Tibial artery (tissue), 4 donors: Measurements from ENCODE around the gene SLC38A7.
"Not testable (repeated sequence)": the region's sequence is repeated elsewhere in the genome, so short reads cannot be mapped to it uniquely, and the experiment has no call there.

ENCODE experiments used
- DNase-seq, 2 donors: peaks; one replicate each; pipeline ENCODE4 v3.0.0-alpha.2; 2019
- H3K27ac ChIP-seq, 2 donors: fragments of 200-600 bp; sonication (generic) in 1 of 2; 1 replicate in 1 of 2; 2 replicates in 1 of 2; pipeline ENCODE4 v1.5.1; 2018 to 2019; ENCODE audit warnings: mild to moderate bottlenecking in 1 of 2
- H3K27me3 ChIP-seq, 2 donors: fragments of 200-600 bp; sonication (generic) in 1 of 2; one replicate each; pipeline versions ENCODE4 v1.5.1 to v1.6.0; 2016 to 2019
- H3K36me3 ChIP-seq, 3 donors: fragments of 200-600 bp; sonication (generic) in 2 of 3; one replicate each; pipeline ENCODE4 v1.5.1; 2016 to 2019; ENCODE audit warnings: mild to moderate bottlenecking in 2 of 3
- H3K4me1 ChIP-seq, 4 donors: fragments of 200-600 bp; sonication (generic) in 2 of 4; 1 replicate in 3 of 4; 2 replicates in 1 of 4; pipeline ENCODE4 v1.5.1; 2016 to 2019
- H3K4me3 ChIP-seq, 2 donors: fragments of 200-600 bp; sonication (generic) in 1 of 2; 1 replicate in 1 of 2; 2 replicates in 1 of 2; pipeline ENCODE4 v1.5.1; 2018 to 2019; ENCODE audit warnings: mild to moderate bottlenecking in 2 of 2
- H3K9me3 ChIP-seq, 3 donors: fragments of 200-600 bp; sonication (generic) in 1 of 3; one replicate each; pipeline ENCODE4 v1.5.1; 2016 to 2019
- CTCF ChIP-seq, 2 experiments: fragments of 200-600 bp in 1 of 2; fragments of 450-650 bp in 1 of 2; IDR thresholded peaks; one replicate each; pipeline ENCODE4 v1.5.1; 2017 to 2019; ENCODE audit warnings: antibody characterized with exemption in 2 of 2, mild to moderate bottlenecking in 1 of 2, moderate library complexity in 1 of 2
- intact Hi-C: fragments of 100-400 bp; cut with DNase I; formaldehyde crosslinking; loops from one replicate; pipeline ENCODE4 v1.15.0; 2023; ENCODE audit warnings: low total_unique reads

The SLC38A7 gene

DNA sequence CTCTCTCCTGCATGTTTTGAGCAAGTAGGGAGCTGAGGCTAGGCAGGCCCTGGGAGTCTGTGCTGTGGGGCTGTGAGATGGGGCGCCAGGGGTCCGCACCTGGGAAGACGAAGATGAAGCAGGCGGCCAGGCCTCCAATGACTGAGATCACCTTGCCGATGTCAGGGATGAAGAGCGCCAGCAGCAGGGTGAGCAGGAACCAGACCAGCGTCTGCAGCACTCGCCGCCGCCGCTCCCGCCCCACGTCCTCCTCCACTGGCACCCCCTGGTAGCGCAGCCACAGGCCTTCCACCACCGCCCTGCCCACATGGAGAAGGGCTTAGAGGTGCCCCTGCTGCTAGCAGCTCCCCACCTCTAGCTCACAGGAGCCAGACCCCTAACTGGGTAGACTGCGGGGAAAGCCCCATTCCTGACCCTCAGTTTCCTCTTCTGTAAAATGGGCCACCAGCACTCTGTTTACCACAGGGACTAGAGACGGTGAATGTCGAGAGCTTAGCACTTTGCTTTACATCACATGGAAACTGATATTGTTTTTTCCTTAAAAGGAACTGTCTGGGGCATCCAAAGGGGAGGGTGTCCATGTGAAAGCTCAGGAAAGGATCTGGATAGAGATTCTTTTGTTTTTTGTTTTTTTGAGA is 13.5 kb downstream of the SLC38A7 start:
- Histone ChIP-seq H3K9me3 (no peaks in the 10 kb centered on the region), H3K4me1 (no peaks in the 10 kb centered on the region), H3K27me3 (no peaks in the 10 kb centered on the region), H3K36me3 (peaks cover 9 to 77% (median 42%) of the 10 kb centered on the region in 3 donors), H3K4me3 (no peak overlapping the region), H3K27ac (no peak overlapping the region)
- no peak for TF ChIP-seq CTCF (IDR thresholded peaks at IDR 0.05)
- DNase-seq: no peak
- intact Hi-C loops: no loop called here

- Histone ChIP-seq H3K9me3 (no peaks in the 10 kb centered on the region), H3K36me3 (peaks cover 9 to 68% (median 36%) of the 10 kb centered on the region in 3 donors), H3K4me3 (no peak overlapping the region), H3K4me1 (no peaks in the 10 kb centered on the region), H3K27ac (no peak overlapping the region), H3K27me3 (no peaks in the 10 kb centered on the region)
- DNase-seq: no peak
- TF ChIP-seq CTCF (IDR thresholded peaks at IDR 0.05): no peak
- intact Hi-C loops: no loop called here
Measured at GRCh38 chr16:58670177-58670576, 14.4 kb downstream of the SLC38A7 start.

DNA sequence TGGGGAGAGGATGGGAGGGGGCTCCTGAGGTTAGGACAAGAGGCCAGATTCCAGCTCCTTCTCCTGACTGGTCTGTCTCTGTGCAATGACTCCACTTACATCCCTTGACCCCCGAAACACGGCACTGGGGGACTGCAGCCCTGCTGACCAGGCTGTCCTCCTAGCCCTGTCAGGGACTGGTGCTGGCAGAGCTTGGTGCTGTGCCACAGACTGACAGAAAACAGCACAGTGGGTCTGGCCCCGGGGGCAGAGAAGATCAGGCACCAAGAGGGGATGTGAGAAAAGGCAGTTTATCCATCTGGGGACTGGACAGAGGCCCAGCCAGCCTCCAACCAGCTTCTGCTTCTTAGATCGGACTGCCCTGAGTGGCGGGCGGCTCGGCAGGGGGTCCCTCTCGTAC is 19.4 kb downstream of the SLC38A7 start:
- Histone ChIP-seq H3K27ac (no peak overlapping the region), H3K4me3 (no peak overlapping the region), H3K36me3 (peaks cover 9 to 29% (median 27%) of the 10 kb centered on the region in 3 donors), H3K4me1 (no peaks in the 10 kb centered on the region), H3K27me3 (no peaks in the 10 kb centered on the region), H3K9me3 (no peaks in the 10 kb centered on the region)
- no peak for DNase-seq
- intact Hi-C loops: no loop called here
- no peak for TF ChIP-seq CTCF (IDR thresholded peaks at IDR 0.05)

GRCh38 chr16:58661199-58661830 is 23.3 kb downstream of the SLC38A7 start:
- H3K36me3 ChIP-seq: peaks cover 0 to under 1% (median under 1%) of the 10 kb centered on the region in 3 donors
- intact Hi-C loops: loop anchor here (5.0 kb wide), 1 partner anchor 149 kb away; no protein-coding TSS in a partner anchor
- H3K27ac ChIP-seq: no peak overlapping the region
- no peaks in the 10 kb centered on the region for H3K27me3 ChIP-seq
- H3K9me3 ChIP-seq: no peaks in the 10 kb centered on the region
- H3K4me1 ChIP-seq: no peaks in the 10 kb centered on the region
- H3K4me3 ChIP-seq: no peak overlapping the region
- peak in 1 of 2 donors; percentile 45 for DNase-seq
- peak; percentile 46 for TF ChIP-seq CTCF (IDR thresholded peaks at IDR 0.05)

- not testable (repeated sequence) for H3K27me3 ChIP-seq, H3K36me3 ChIP-seq, H3K4me3 ChIP-seq, H3K27ac ChIP-seq, DNase-seq, H3K9me3 ChIP-seq, H3K4me1 ChIP-seq
- intact Hi-C loops: loop anchor here (5.0 kb wide), 1 partner anchor 148 kb away; no protein-coding TSS in a partner anchor
Measured at GRCh38 chr16:58659911-58660310, 24.7 kb downstream of the SLC38A7 start.

- Histone ChIP-seq H3K9me3 (no peaks in the 10 kb centered on the region), H3K4me3 (no peak overlapping the region), H3K27ac (no peak overlapping the region), H3K27me3 (no peaks in the 10 kb centered on the region), H3K36me3 (no peaks in the 10 kb centered on the region), H3K4me1 (no peaks in the 10 kb centered on the region)
- intact Hi-C loops: no loop called here
- TF ChIP-seq CTCF (IDR thresholded peaks at IDR 0.05): no peak
- DNase-seq: no peak
Measured at GRCh38 chr16:58658796-58659211, 25.8 kb downstream of the SLC38A7 start.
